ENCODE data around the gene NF1.

NF1 gene

GRCh38 chr17:31113939-31114338 lies 19.2 kb downstream of the NF1 start:
- no peaks in the 10 kb centered on the region for H3K9me3 ChIP-seq (ENCODE audit: low read length)
- no peak overlapping the region for H3K4me2 ChIP-seq (ENCODE audit: low read length)
- H3K79me2 ChIP-seq (ENCODE audit: insufficient read depth, low read length), result no peaks in the 10 kb centered on the region
- no peaks in the 10 kb centered on the region for H3K27me3 ChIP-seq (ENCODE audit: insufficient read depth, low read length)
- H3K36me3 ChIP-seq (ENCODE audit: insufficient read depth, low read length), result no peaks in the 10 kb centered on the region
- H3F3A ChIP-seq (ENCODE audit: insufficient read depth, low read length), result no peaks in the 10 kb centered on the region
- H3K4me1 ChIP-seq (ENCODE audit: insufficient read depth, low read length, severe bottlenecking), result peaks cover 29% of the 10 kb centered on the region
- H2AFZ ChIP-seq (ENCODE audit: low read length), result no peak overlapping the region
- no peaks in the 10 kb centered on the region for H4K20me1 ChIP-seq (ENCODE audit: insufficient read depth, low read length)
- no peak overlapping the region for H3K4me3 ChIP-seq (ENCODE audit: low read depth, low read length, poor library complexity, severe bottlenecking)
- TF ChIP-seq EZH2 (IDR thresholded peaks at IDR 0.05; ENCODE audit: borderline replicate concordance, low read length), result no peak
- no peak for TF ChIP-seq CTCF (IDR thresholded peaks at IDR 0.05; ENCODE audit: low read length)
- peak overlapping the region; percentile 50 for H3K27ac ChIP-seq (ENCODE audit: low read depth, low read length, poor library complexity, severe bottlenecking)
- no peaks in the 10 kb centered on the region for H3K9me2 ChIP-seq (ENCODE audit: low read depth, low read length)
- no peak overlapping the region for H3K9ac ChIP-seq (ENCODE audit: low read length)

- H3K79me2 ChIP-seq (ENCODE audit: insufficient read depth, low read length), result no peaks in the 10 kb centered on the region
- H3K9ac ChIP-seq (ENCODE audit: low read length), result no peak overlapping the region
- no peaks in the 10 kb centered on the region for H4K20me1 ChIP-seq (ENCODE audit: insufficient read depth, low read length)
- H2AFZ ChIP-seq (ENCODE audit: low read length), result no peak overlapping the region
- H3K4me1 ChIP-seq (ENCODE audit: insufficient read depth, low read length, severe bottlenecking), result peaks cover 25% of the 10 kb centered on the region
- no peak overlapping the region for H3K27ac ChIP-seq (ENCODE audit: low read depth, low read length, poor library complexity, severe bottlenecking)
- no peak for TF ChIP-seq EZH2 (IDR thresholded peaks at IDR 0.05; ENCODE audit: borderline replicate concordance, low read length)
- no peak for TF ChIP-seq CTCF (IDR thresholded peaks at IDR 0.05; ENCODE audit: low read length)
- no peaks in the 10 kb centered on the region for H3K9me2 ChIP-seq (ENCODE audit: low read depth, low read length)
- H3K4me2 ChIP-seq (ENCODE audit: low read length), result no peak overlapping the region
- no peaks in the 10 kb centered on the region for H3K36me3 ChIP-seq (ENCODE audit: insufficient read depth, low read length)
- no peaks in the 10 kb centered on the region for H3K9me3 ChIP-seq (ENCODE audit: low read length)
- H3K4me3 ChIP-seq (ENCODE audit: low read depth, low read length, poor library complexity, severe bottlenecking), result no peak overlapping the region
- H3F3A ChIP-seq (ENCODE audit: insufficient read depth, low read length), result no peaks in the 10 kb centered on the region
- H3K27me3 ChIP-seq (ENCODE audit: insufficient read depth, low read length), result no peaks in the 10 kb centered on the region
Observed at GRCh38 chr17:31114956-31115555, 20.3 kb downstream of the NF1 start.

DNA sequence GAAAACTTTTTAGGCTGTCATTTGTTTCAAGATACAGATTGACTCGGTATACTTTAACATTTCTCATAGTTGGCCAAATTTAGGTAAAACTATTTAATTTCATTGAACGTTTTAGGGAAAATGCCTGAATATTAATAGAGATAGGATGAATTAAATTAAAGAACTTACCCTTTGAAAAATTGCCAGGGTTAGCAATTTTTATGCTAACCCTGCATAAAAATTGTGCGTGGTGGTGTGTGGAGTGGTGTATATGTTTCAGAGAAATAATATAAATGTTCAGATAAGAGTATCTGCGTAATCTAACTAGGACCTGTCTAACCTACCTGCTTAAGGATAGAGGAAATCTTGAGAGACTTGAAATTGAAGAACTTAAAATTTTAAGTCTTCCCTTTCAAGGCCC lies 21.4 kb downstream of the NF1 start:
- no peaks in the 10 kb centered on the region for H3K79me2 ChIP-seq (ENCODE audit: insufficient read depth, low read length)
- no peaks in the 10 kb centered on the region for H4K20me1 ChIP-seq (ENCODE audit: insufficient read depth, low read length)
- H3K27me3 ChIP-seq (ENCODE audit: insufficient read depth, low read length), result no peaks in the 10 kb centered on the region
- H3K27ac ChIP-seq (ENCODE audit: low read depth, low read length, poor library complexity, severe bottlenecking), result no peak overlapping the region
- no peak overlapping the region for H2AFZ ChIP-seq (ENCODE audit: low read length)
- H3F3A ChIP-seq (ENCODE audit: insufficient read depth, low read length), result no peaks in the 10 kb centered on the region
- H3K9me3 ChIP-seq (ENCODE audit: low read length), result no peaks in the 10 kb centered on the region
- no peak overlapping the region for H3K4me3 ChIP-seq (ENCODE audit: low read depth, low read length, poor library complexity, severe bottlenecking)
- no peaks in the 10 kb centered on the region for H3K36me3 ChIP-seq (ENCODE audit: insufficient read depth, low read length)
- H3K9me2 ChIP-seq (ENCODE audit: low read depth, low read length), result no peaks in the 10 kb centered on the region
- no peak overlapping the region for H3K4me2 ChIP-seq (ENCODE audit: low read length)
- H3K4me1 ChIP-seq (ENCODE audit: insufficient read depth, low read length, severe bottlenecking), result peaks cover 22% of the 10 kb centered on the region
- TF ChIP-seq EZH2 (IDR thresholded peaks at IDR 0.05; ENCODE audit: borderline replicate concordance, low read length), result no peak
- TF ChIP-seq CTCF (IDR thresholded peaks at IDR 0.05; ENCODE audit: low read length), result no peak
- no peak overlapping the region for H3K9ac ChIP-seq (ENCODE audit: low read length)
